Loucy (cell line): ENCODE data around the gene CEP131.

ENCODE experiments used
- CTCF ChIP-seq: fragments of 200-600 bp; sonication (generic); conservative IDR thresholded peaks from 2 replicates; pipeline ENCODE4 v1.5.1; 2014; ENCODE audit warnings: mild to moderate bottlenecking, antibody characterized with exemption, low read length
- EZH2phosphoT487 ChIP-seq: fragments of 200-600 bp; IDR thresholded peaks from 2 replicates; pipeline ENCODE4 v1.6.1; 2018; ENCODE audit warnings: antibody characterized with exemption, mild to moderate bottlenecking, moderate library complexity, borderline replicate concordance

DNA sequence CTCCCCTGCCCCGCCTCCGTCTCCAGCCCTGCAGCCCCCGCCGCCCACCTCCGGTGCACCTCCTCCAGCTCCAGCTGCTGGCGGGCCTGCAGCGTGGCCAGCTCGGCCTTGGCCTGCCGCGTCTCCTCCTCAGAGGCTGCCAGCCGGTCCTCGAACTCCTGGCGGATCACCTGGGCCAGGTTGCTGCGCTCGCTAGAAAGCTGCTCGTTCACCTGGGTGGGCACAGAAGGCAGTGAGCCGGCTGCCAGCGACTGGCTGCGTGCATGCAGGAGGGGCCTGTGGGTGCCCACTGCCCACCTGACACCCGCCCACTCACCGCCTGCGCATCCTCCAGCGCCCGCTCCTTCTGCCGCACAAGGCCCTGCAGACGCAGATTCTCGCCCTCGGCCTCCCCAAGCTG lies 32.2 kb downstream of the CEP131 start:
- TF ChIP-seq CTCF (no peak), EZH2phosphoT487 (no peak)
